ENCODE data around the gene KIF23.

The KIF23 gene

GRCh38 chr15:69395460-69395859 is 18.7 kb upstream of the KIF23 start:
- DNase-seq = no peak

GRCh38 chr15:69395991-69396390 is 18.2 kb upstream of the KIF23 start:
- no peak for DNase-seq

- DNase-seq = no peak
Observed at GRCh38 chr15:69398491-69398891, 15.7 kb upstream of the KIF23 start.

GRCh38 chr15:69400850-69401249 is 13.3 kb upstream of the KIF23 start:
- no peak for DNase-seq

GRCh38 chr15:69402816-69403215 is 11.3 kb upstream of the KIF23 start:
- no peak for DNase-seq

GRCh38 chr15:69403594-69403993 is 10.6 kb upstream of the KIF23 start:
- no peak for DNase-seq

- DNase-seq = no peak
Observed at GRCh38 chr15:69405110-69405509, 9.0 kb upstream of the KIF23 start.

- no peak for DNase-seq
Observed at GRCh38 chr15:69407719-69408400, 6.3 kb upstream of the KIF23 start.

- no peak for DNase-seq
Observed at GRCh38 chr15:69408841-69409240, 5.3 kb upstream of the KIF23 start.

- DNase-seq = peak; percentile 37
Observed at GRCh38 chr15:69410248-69410874, 3.8 kb upstream of the KIF23 start.

GRCh38 chr15:69412274-69412673 is 1.9 kb upstream of the KIF23 start:
- no peak for DNase-seq

- no peak for DNase-seq
Observed at GRCh38 chr15:69412701-69413100, 1.4 kb upstream of the KIF23 start.

- DNase-seq = peak; percentile 59
Observed at GRCh38 chr15:69414701-69415167, 585 bp downstream of the KIF23 start.

GRCh38 chr15:69415381-69415780 is 1.2 kb downstream of the KIF23 start:
- DNase-seq = peak; percentile 16

- no peak for DNase-seq
Observed at GRCh38 chr15:69417581-69417980, 3.4 kb downstream of the KIF23 start.

GRCh38 chr15:69421498-69421897 is 7.3 kb downstream of the KIF23 start:
- no peak for DNase-seq

- no peak for DNase-seq
Observed at GRCh38 chr15:69422336-69422895, 8.3 kb downstream of the KIF23 start.

GRCh38 chr15:69424001-69424400 is 9.9 kb downstream of the KIF23 start:
- no peak for DNase-seq

GRCh38 chr15:69424748-69425413 is 10.7 kb downstream of the KIF23 start:
- DNase-seq = no peak

- no peak for DNase-seq
Observed at GRCh38 chr15:69433831-69434230, 19.7 kb downstream of the KIF23 start.

- no peak for DNase-seq
Observed at GRCh38 chr15:69434238-69434637, 20.1 kb downstream of the KIF23 start.

- DNase-seq = no peak
Observed at GRCh38 chr15:69434679-69435078, 20.5 kb downstream of the KIF23 start.

- no peak for DNase-seq
Observed at GRCh38 chr15:69435985-69436384, 21.8 kb downstream of the KIF23 start.

GRCh38 chr15:69436951-69437350 is 22.8 kb downstream of the KIF23 start:
- no peak for DNase-seq

All from hematopoietic multipotent progenitor cell treated with erythropoietin and hydrocortisone succinate and interleukin-3 and kit ligand, for 8 days (in vitro differentiated cells).